ENCODE results near the gene FSTL3.
"Not testable (repeated sequence)": the region's sequence is repeated elsewhere in the genome, so short reads cannot be mapped to it uniquely, and the experiment has no call there.

FSTL3 gene

GRCh38 chr19:676339-677105 lies at the start of gene FSTL3:
FSTL3 (plus strand) TSS chr19:676392; CDS start chr19:676424, 32 bp downstream.
- no peak for DNase-seq (ENCODE audit: low read depth in 3 of 3, low spot score in 1 of 3)

- not testable (repeated sequence) for DNase-seq (ENCODE audit: low read depth in 3 of 3, low spot score in 1 of 3)
Observed at GRCh38 chr19:626566-626965, 49.6 kb upstream of the FSTL3 start.

- DNase-seq (ENCODE audit: low read depth in 3 of 3, low spot score in 1 of 3) = no peak
Observed at GRCh38 chr19:628168-628567, 48.0 kb upstream of the FSTL3 start.

- not testable (repeated sequence) for DNase-seq (ENCODE audit: low read depth in 3 of 3, low spot score in 1 of 3)
Observed at GRCh38 chr19:629515-629914, 46.7 kb upstream of the FSTL3 start.

- no peak for DNase-seq (ENCODE audit: low read depth in 3 of 3, low spot score in 1 of 3)
Observed at GRCh38 chr19:629961-630714, 46.1 kb upstream of the FSTL3 start.

GRCh38 chr19:632579-633067 lies 43.6 kb upstream of the FSTL3 start:
- no peak for DNase-seq (ENCODE audit: low read depth in 3 of 3, low spot score in 1 of 3)

- DNase-seq (ENCODE audit: low read depth in 3 of 3, low spot score in 1 of 3) = peak; percentile 89 to 96 (median 91)
Observed at GRCh38 chr19:633068-633785, 43.0 kb upstream of the FSTL3 start, which contains the start of gene POLRMT. POLRMT (minus strand) TSS chr19:633537; CDS start chr19:633512, 25 bp downstream.

GRCh38 chr19:633786-634639 lies 42.2 kb upstream of the FSTL3 start:
- DNase-seq (ENCODE audit: low read depth in 3 of 3, low spot score in 1 of 3) = no peak

GRCh38 chr19:634975-635652 lies 41.1 kb upstream of the FSTL3 start:
- DNase-seq (ENCODE audit: low read depth in 3 of 3, low spot score in 1 of 3) = no peak

- DNase-seq (ENCODE audit: low read depth in 3 of 3, low spot score in 1 of 3) = no peak
Observed at GRCh38 chr19:638906-639252, 37.3 kb upstream of the FSTL3 start.

- DNase-seq (ENCODE audit: low read depth in 3 of 3, low spot score in 1 of 3) = peak; percentile 93 to 96 (median 95)
Observed at GRCh38 chr19:639253-640160, 36.7 kb upstream of the FSTL3 start, which contains the start of gene FGF22. FGF22 (plus strand) TSS chr19:639879; CDS start chr19:639926, 47 bp downstream.

- DNase-seq (ENCODE audit: low read depth in 3 of 3, low spot score in 1 of 3) = no peak
Observed at GRCh38 chr19:640161-640558, 36.0 kb upstream of the FSTL3 start.

- DNase-seq (ENCODE audit: low read depth in 3 of 3, low spot score in 1 of 3) = no peak
Observed at GRCh38 chr19:640606-641189, 35.5 kb upstream of the FSTL3 start.

GRCh38 chr19:641702-642101 lies 34.5 kb upstream of the FSTL3 start:
- no peak for DNase-seq (ENCODE audit: low read depth in 3 of 3, low spot score in 1 of 3)

GRCh38 chr19:642767-643727 lies 33.1 kb upstream of the FSTL3 start:
- no peak for DNase-seq (ENCODE audit: low read depth in 3 of 3, low spot score in 1 of 3)

- no peak for DNase-seq (ENCODE audit: low read depth in 3 of 3, low spot score in 1 of 3)
Observed at GRCh38 chr19:643736-644135, 32.5 kb upstream of the FSTL3 start.

GRCh38 chr19:644363-644762 lies 31.8 kb upstream of the FSTL3 start:
- DNase-seq (ENCODE audit: low read depth in 3 of 3, low spot score in 1 of 3) = no peak
